OCI-LY1 (cell line): ENCODE data around the gene SYNDIG1.

Experiments
- H2AFZ ChIP-seq: fragments of 200-600 bp; sonication (generic), shearing (Covaris generic); 2 replicates; pipeline ENCODE4 v1.6.0; 2014; ENCODE audit warnings: antibody characterized with exemption, mild to moderate bottlenecking, low read length
- H3F3A ChIP-seq: fragments of 200-600 bp; sonication (generic), shearing (Covaris generic); 2 replicates; pipeline ENCODE4 v1.6.0; 2014; ENCODE audit warnings: mild to moderate bottlenecking, antibody characterized with exemption, low read length, moderate library complexity; ENCODE audit not compliant: insufficient read depth
- H3K27ac ChIP-seq: fragments of 200-600 bp; sonication (generic); 2 replicates; pipeline ENCODE4 v1.5.1; 2014; ENCODE audit warnings: low read length, mixed run types, mild to moderate bottlenecking, low read depth; ENCODE audit not compliant: poor library complexity, severe bottlenecking
- H3K27me3 ChIP-seq: fragments of 200-600 bp; sonication (generic); 2 replicates; pipeline ENCODE4 v1.6.0; 2014; ENCODE audit warnings: antibody characterized with exemption, mild to moderate bottlenecking, low read length, moderate library complexity; ENCODE audit not compliant: insufficient read depth
- H3K36me3 ChIP-seq: fragments of 200-600 bp; sonication (generic); 2 replicates; pipeline ENCODE4 v1.6.1; 2014; ENCODE audit warnings: mild to moderate bottlenecking, antibody characterized with exemption, low read length, moderate library complexity, mixed read lengths; ENCODE audit not compliant: insufficient read depth
- H3K4me1 ChIP-seq: fragments of 200-600 bp; sonication (generic); 2 replicates; pipeline ENCODE4 v1.5.1; 2014; ENCODE audit warnings: mild to moderate bottlenecking, low read length, moderate library complexity; ENCODE audit not compliant: insufficient read depth, severe bottlenecking
- H3K4me2 ChIP-seq: fragments of 200-600 bp; sonication (generic), shearing (Covaris generic); 2 replicates; pipeline ENCODE4 v1.6.1; 2014; ENCODE audit warnings: low read length
- H3K4me3 ChIP-seq: fragments of 200-600 bp; sonication (generic); 2 replicates; pipeline ENCODE4 v1.5.1; 2014; ENCODE audit warnings: low read length, low read depth, mild to moderate bottlenecking, mixed read lengths; ENCODE audit not compliant: poor library complexity, severe bottlenecking
- H3K79me2 ChIP-seq: fragments of 200-600 bp; shearing (Covaris generic); 2 replicates; pipeline ENCODE4 v1.6.1; 2016; ENCODE audit warnings: mixed run types, low read length, mixed read lengths; ENCODE audit not compliant: insufficient read depth
- H3K9ac ChIP-seq: fragments of 200-600 bp; sonication (generic), shearing (Covaris generic); 2 replicates; pipeline ENCODE4 v1.6.1; 2014; ENCODE audit warnings: mild to moderate bottlenecking, low read length, mixed read lengths
- H3K9me2 ChIP-seq: fragments of 200-600 bp; sonication (generic), shearing (Covaris generic); 2 replicates; pipeline ENCODE4 v1.6.1; 2014; ENCODE audit warnings: low read depth, mild to moderate bottlenecking, low read length, mixed read lengths
- H3K9me3 ChIP-seq: fragments of 200-600 bp; shearing (Covaris generic); 2 replicates; pipeline ENCODE4 v1.6.1; 2014; ENCODE audit warnings: low read length, mixed read lengths
- H4K20me1 ChIP-seq: fragments of 200-600 bp; sonication (generic), shearing (Covaris generic); 2 replicates; pipeline ENCODE4 v1.6.0; 2016; ENCODE audit warnings: mild to moderate bottlenecking, low read length; ENCODE audit not compliant: insufficient read depth
- CTCF ChIP-seq: fragments of 200-600 bp; sonication (generic), shearing (Covaris generic); IDR thresholded peaks from 2 replicates; pipeline ENCODE4 v1.5.1; 2017; ENCODE audit warnings: mild to moderate bottlenecking, antibody characterized with exemption, low read length, moderate library complexity, mixed read lengths
- EZH2 ChIP-seq: fragments of 200-600 bp; sonication (generic), shearing (Covaris generic); IDR thresholded peaks from 2 replicates; pipeline ENCODE4 v1.8.0; 2017; ENCODE audit warnings: borderline replicate concordance, mixed run types, mild to moderate bottlenecking, antibody characterized with exemption, low read length, moderate library complexity, mixed read lengths

SYNDIG1 gene

GRCh38 chr20:24501764-24502556, 32.5 kb downstream of the SYNDIG1 start:
- H3K4me1 ChIP-seq, result no peaks in the 10 kb centered on the region
- H3K4me2 ChIP-seq, result no peak overlapping the region
- H2AFZ ChIP-seq, result no peak overlapping the region
- no peak overlapping the region for H3K4me3 ChIP-seq
- no peaks in the 10 kb centered on the region for H3F3A ChIP-seq
- no peaks in the 10 kb centered on the region; the same call in 1 of the 2 replicates for H3K27me3 ChIP-seq
- no peak overlapping the region for H3K9ac ChIP-seq
- no peaks in the 10 kb centered on the region for H3K79me2 ChIP-seq
- no peak overlapping the region for H3K27ac ChIP-seq
- no peaks in the 10 kb centered on the region for H3K9me2 ChIP-seq
- TF ChIP-seq EZH2 (no peak), CTCF (no peak)
- H4K20me1 ChIP-seq, result no peaks in the 10 kb centered on the region
- H3K36me3 ChIP-seq, result no peaks in the 10 kb centered on the region
- H3K9me3 ChIP-seq, result no peaks in the 10 kb centered on the region

- Histone ChIP-seq H3F3A (no peaks in the 10 kb centered on the region), H3K36me3 (no peaks in the 10 kb centered on the region), H4K20me1 (no peaks in the 10 kb centered on the region), H3K4me2 (no peak overlapping the region), H3K4me3 (no peak overlapping the region), H3K79me2 (no peaks in the 10 kb centered on the region), H3K9me3 (no peaks in the 10 kb centered on the region), H3K4me1 (no peaks in the 10 kb centered on the region), H3K27ac (no peak overlapping the region), H3K27me3 (no peaks in the 10 kb centered on the region; the same call in 1 of the 2 replicates), H3K9me2 (no peaks in the 10 kb centered on the region), H2AFZ (no peak overlapping the region), H3K9ac (no peak overlapping the region)
- no peak for TF ChIP-seq CTCF
Observed at GRCh38 chr20:24502661-24503060, 33.2 kb downstream of the SYNDIG1 start.

GRCh38 chr20:24503352-24503931, 34.0 kb downstream of the SYNDIG1 start:
- no peak overlapping the region for H2AFZ ChIP-seq
- no peaks in the 10 kb centered on the region for H3F3A ChIP-seq
- H3K4me3 ChIP-seq, result no peak overlapping the region
- no peaks in the 10 kb centered on the region for H4K20me1 ChIP-seq
- H3K27ac ChIP-seq, result no peak overlapping the region
- TF ChIP-seq CTCF, result no peak
- no peak overlapping the region for H3K4me2 ChIP-seq
- no peaks in the 10 kb centered on the region for H3K9me3 ChIP-seq
- no peaks in the 10 kb centered on the region; the same call in 1 of the 2 replicates for H3K27me3 ChIP-seq
- H3K36me3 ChIP-seq, result no peaks in the 10 kb centered on the region
- H3K4me1 ChIP-seq, result no peaks in the 10 kb centered on the region
- H3K9me2 ChIP-seq, result no peaks in the 10 kb centered on the region
- no peak overlapping the region for H3K9ac ChIP-seq
- H3K79me2 ChIP-seq, result no peaks in the 10 kb centered on the region
